Liver (tissue), 9 donors: ENCODE data around the gene ATG9B. TPM values are rescaled to one million over a fixed set of nuclear protein-coding genes. Genes with fewer than 3 reads are reported as not detected.

ENCODE experiments used
- DNase-seq: peaks from one replicate; pipeline ENCODE4 v3.0.0-alpha.2; 2017; ENCODE audit warnings: low spot score
- H3K27ac ChIP-seq, 2 donors: one replicate each; pipeline ENCODE4 v1.7.0; 2013; ENCODE audit warnings: inconsistent platforms in 2 of 2, low read length in 2 of 2, control low read depth in 1 of 2, low read depth in 1 of 2, mild to moderate bottlenecking in 1 of 2
- H3K27me3 ChIP-seq, 4 donors: one replicate each; pipeline versions ENCODE4 v1.6.1 to v1.7.0; 2013; ENCODE audit warnings: low read length in 3 of 4, inconsistent platforms in 1 of 4, mild to moderate bottlenecking in 1 of 4, moderate library complexity in 1 of 4; ENCODE audit not compliant: control insufficient read depth in 4 of 4, insufficient read depth in 4 of 4
- H3K36me3 ChIP-seq, 4 donors: one replicate each; pipeline versions ENCODE4 v1.6.1 to v1.7.0; 2013; ENCODE audit warnings: low read length in 3 of 4, mild to moderate bottlenecking in 3 of 4, low read depth in 1 of 4, moderate library complexity in 1 of 4; ENCODE audit not compliant: control insufficient read depth in 4 of 4, insufficient read depth in 3 of 4
- H3K4me1 ChIP-seq, 4 donors: one replicate each; pipeline versions ENCODE4 v1.6.1 to v1.7.0; 2013; ENCODE audit warnings: low read length in 3 of 4, mild to moderate bottlenecking in 3 of 4, moderate library complexity in 1 of 4; ENCODE audit not compliant: control insufficient read depth in 4 of 4, insufficient read depth in 4 of 4
- H3K4me3 ChIP-seq, 3 donors: one replicate each; pipeline versions ENCODE4 v1.6.1 to v1.7.0; 2013; ENCODE audit warnings: low read length in 3 of 3, control low read depth in 1 of 3, low read depth in 1 of 3, mild to moderate bottlenecking in 1 of 3
- H3K9ac ChIP-seq, 2 donors: one replicate each; pipeline ENCODE4 v1.7.0; 2013; ENCODE audit warnings: low read length in 2 of 2, mild to moderate bottlenecking in 2 of 2, moderate library complexity in 2 of 2, control low read depth in 1 of 2, low read depth in 1 of 2
- H3K9me3 ChIP-seq, 4 donors: one replicate each; pipeline versions ENCODE4 v1.6.1 to v1.7.0; 2013; ENCODE audit warnings: low read length in 3 of 4; ENCODE audit not compliant: control insufficient read depth in 4 of 4
- ATF3 ChIP-seq: IDR thresholded peaks from 2 replicates; pipeline ENCODE4 v1.6.1; 2016; ENCODE audit warnings: antibody characterized with exemption
- EGR1 ChIP-seq, 2 donors: IDR thresholded peaks; 2 replicates each; pipeline ENCODE4 v1.6.1; 2016 to 2018; ENCODE audit warnings: antibody characterized with exemption in 2 of 2, low read depth in 2 of 2
- FOXA1 ChIP-seq: IDR thresholded peaks from 2 replicates; pipeline ENCODE4 v1.6.1; 2016; ENCODE audit warnings: antibody characterized with exemption
- FOXA2 ChIP-seq: IDR thresholded peaks from 2 replicates; pipeline ENCODE4 v1.6.1; 2016; ENCODE audit warnings: antibody characterized with exemption
- GABPA ChIP-seq, 2 donors: IDR thresholded peaks in 1 of 2; conservative IDR thresholded peaks in 1 of 2; 2 replicates each; pipeline ENCODE4 v1.6.1; 2016; ENCODE audit warnings: antibody characterized with exemption in 2 of 2, mild to moderate bottlenecking in 1 of 2, moderate library complexity in 1 of 2
- HNF4A ChIP-seq, 2 donors: conservative IDR thresholded peaks; 2 replicates each; pipeline ENCODE4 v1.6.1; 2016; ENCODE audit warnings: antibody characterized with exemption in 2 of 2, mild to moderate bottlenecking in 2 of 2
- HNF4G ChIP-seq: IDR thresholded peaks from 2 replicates; pipeline ENCODE4 v1.6.1; 2016; ENCODE audit warnings: antibody characterized with exemption
- JUND ChIP-seq, 2 donors: IDR thresholded peaks; 2 replicates each; pipeline ENCODE4 v1.6.1; 2016; ENCODE audit warnings: antibody characterized with exemption in 2 of 2
- NR2F2 ChIP-seq: IDR thresholded peaks from 2 replicates; pipeline ENCODE4 v1.6.1; 2016; ENCODE audit warnings: antibody characterized with exemption
- RAD21 ChIP-seq, 2 donors: IDR thresholded peaks; 2 replicates each; pipeline ENCODE4 v1.6.1; 2016; ENCODE audit warnings: antibody characterized with exemption in 2 of 2, mild to moderate bottlenecking in 2 of 2
- REST ChIP-seq: IDR thresholded peaks from 2 replicates; pipeline ENCODE4 v1.6.1; 2016; ENCODE audit warnings: antibody characterized with exemption, mild to moderate bottlenecking
- RXRA ChIP-seq, 2 donors: IDR thresholded peaks; 2 replicates each; pipeline ENCODE4 v1.6.1; 2017 to 2018; ENCODE audit warnings: antibody characterized with exemption in 2 of 2, mild to moderate bottlenecking in 1 of 2
- SP1 ChIP-seq: IDR thresholded peaks from 2 replicates; pipeline ENCODE4 v1.6.1; 2018; ENCODE audit warnings: antibody characterized with exemption, mild to moderate bottlenecking
- TAF1 ChIP-seq: conservative IDR thresholded peaks from 2 replicates; pipeline ENCODE4 v1.6.1; 2016; ENCODE audit warnings: antibody characterized with exemption, mild to moderate bottlenecking
- YY1 ChIP-seq: IDR thresholded peaks from 2 replicates; pipeline ENCODE4 v1.6.1; 2016; ENCODE audit warnings: antibody characterized with exemption, mild to moderate bottlenecking
- ZBTB33 ChIP-seq: IDR thresholded peaks from 2 replicates; pipeline ENCODE4 v1.6.1; 2016; ENCODE audit warnings: antibody characterized with exemption
- WGBS: extraction: QIAGEN DNeasy Blood & Tissue Kit; methylation state at CpG from one replicate; pipeline ENCODE4 v1.1.7; 2013; 5-methylcytosine and 5-hydroxymethylcytosine counted together
- polyA plus RNA-seq, 2 donors: library from polyadenylated mRNA; stranded (reverse) in 1 of 2; unstranded in 1 of 2; fragments of 200-250 nt in 1 of 2; fragments of >200 nt in 1 of 2; fragmentation: Nextera tagmentation in 1 of 2; extraction: Ambion mirVana in 1 of 2; gene quantifications; one replicate each; pipeline versions ENCODE4 v1.2.1 to v1.2.3, GENCODE V29; 2013 to 2015
- total RNA-seq, 2 donors: library from RNA; depleted of rRNA; stranded (reverse); fragments of >200 nt; gene quantifications; one replicate each; pipeline ENCODE4 v1.2.3, GENCODE V29; 2014
- TF ChIP-seq, protein P1 (sequence below): IDR thresholded peaks from 2 replicates; pipeline ENCODE4 v1.6.1; 2016; ENCODE audit warnings: antibody characterized with exemption
- TF ChIP-seq, protein P2 (sequence below): fragments of 150-350 bp; IDR thresholded peaks from 2 replicates; pipeline ENCODE4 v1.5.1; 2017; ENCODE audit warnings: improper control_type of control experiment, low read depth, low read length; ENCODE audit not compliant: missing input control
- donor health status: healthy.
- donor health status: healthy.
- donor health status: healthy.
- donor health status: healthy.
- donor health status: healthy.

The ATG9B gene
- total and polyA plus RNA-seq, 4 donors, result 0.61 TPM; not detected in 3

- Histone ChIP-seq H3K9me3 (no peaks in the 10 kb centered on the region), H3K36me3 (no peaks in the 10 kb centered on the region), H3K27ac (no peak overlapping the region), H3K9ac (no peak overlapping the region), H3K27me3 (no peaks in the 10 kb centered on the region), H3K4me1 (peaks cover 6 to 13% (median 8%) of the 10 kb centered on the region in 4 donors), H3K4me3 (no peak overlapping the region)
- TF ChIP-seq HNF4G (no peak), ATF3 (no peak), YY1 (no peak), JUND (IDR thresholded peaks at IDR 0.05) (no peak), GABPA (IDR thresholded peaks at IDR 0.05 in 1 of 2, conservative IDR thresholded peaks at IDR 0.05 in 1 of 2) (no peak), RXRA (IDR thresholded peaks at IDR 0.05) (no peak), EGR1 (IDR thresholded peaks at IDR 0.05; ENCODE audit: low read depth in 2 of 2) (no peak), FOXA2 (no peak), NR2F2 (no peak), RAD21 (IDR thresholded peaks at IDR 0.05) (no peak), SP1 (no peak), REST (no peak), HNF4A (conservative IDR thresholded peaks at IDR 0.05) (no peak), ZBTB33 (no peak), FOXA1 (no peak), TAF1 (no peak)
- TF ChIP-seq, protein P1, sequence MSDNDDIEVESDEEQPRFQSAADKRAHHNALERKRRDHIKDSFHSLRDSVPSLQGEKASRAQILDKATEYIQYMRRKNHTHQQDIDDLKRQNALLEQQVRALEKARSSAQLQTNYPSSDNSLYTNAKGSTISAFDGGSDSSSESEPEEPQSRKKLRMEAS, result no peak
- TF ChIP-seq, protein P2, sequence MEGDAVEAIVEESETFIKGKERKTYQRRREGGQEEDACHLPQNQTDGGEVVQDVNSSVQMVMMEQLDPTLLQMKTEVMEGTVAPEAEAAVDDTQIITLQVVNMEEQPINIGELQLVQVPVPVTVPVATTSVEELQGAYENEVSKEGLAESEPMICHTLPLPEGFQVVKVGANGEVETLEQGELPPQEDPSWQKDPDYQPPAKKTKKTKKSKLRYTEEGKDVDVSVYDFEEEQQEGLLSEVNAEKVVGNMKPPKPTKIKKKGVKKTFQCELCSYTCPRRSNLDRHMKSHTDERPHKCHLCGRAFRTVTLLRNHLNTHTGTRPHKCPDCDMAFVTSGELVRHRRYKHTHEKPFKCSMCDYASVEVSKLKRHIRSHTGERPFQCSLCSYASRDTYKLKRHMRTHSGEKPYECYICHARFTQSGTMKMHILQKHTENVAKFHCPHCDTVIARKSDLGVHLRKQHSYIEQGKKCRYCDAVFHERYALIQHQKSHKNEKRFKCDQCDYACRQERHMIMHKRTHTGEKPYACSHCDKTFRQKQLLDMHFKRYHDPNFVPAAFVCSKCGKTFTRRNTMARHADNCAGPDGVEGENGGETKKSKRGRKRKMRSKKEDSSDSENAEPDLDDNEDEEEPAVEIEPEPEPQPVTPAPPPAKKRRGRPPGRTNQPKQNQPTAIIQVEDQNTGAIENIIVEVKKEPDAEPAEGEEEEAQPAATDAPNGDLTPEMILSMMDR, result no peak
- DNase-seq, result no peak
- WGBS, result 80% methylated on average over 10 of the region's 10 CpGs
Observed at GRCh38 chr7:151023232-151023631, 1.1 kb downstream of the ATG9B start.
